Neural progenitor cell (in vitro differentiated cells): ENCODE results near the gene CTDP1.

ENCODE experiments used
- EZH2phosphoT487 ChIP-seq: fragments of 200-600 bp; sonication (generic); IDR thresholded peaks from 2 replicates; pipeline ENCODE4 v1.6.1; 2017; ENCODE audit warnings: antibody characterized with exemption
- TF ChIP-seq, protein P1 (sequence below): fragments of 200-600 bp; sonication (generic); IDR thresholded peaks from 2 replicates; pipeline ENCODE4 v1.5.1; 2017; ENCODE audit warnings: antibody characterized with exemption, mild to moderate bottlenecking

DNA sequence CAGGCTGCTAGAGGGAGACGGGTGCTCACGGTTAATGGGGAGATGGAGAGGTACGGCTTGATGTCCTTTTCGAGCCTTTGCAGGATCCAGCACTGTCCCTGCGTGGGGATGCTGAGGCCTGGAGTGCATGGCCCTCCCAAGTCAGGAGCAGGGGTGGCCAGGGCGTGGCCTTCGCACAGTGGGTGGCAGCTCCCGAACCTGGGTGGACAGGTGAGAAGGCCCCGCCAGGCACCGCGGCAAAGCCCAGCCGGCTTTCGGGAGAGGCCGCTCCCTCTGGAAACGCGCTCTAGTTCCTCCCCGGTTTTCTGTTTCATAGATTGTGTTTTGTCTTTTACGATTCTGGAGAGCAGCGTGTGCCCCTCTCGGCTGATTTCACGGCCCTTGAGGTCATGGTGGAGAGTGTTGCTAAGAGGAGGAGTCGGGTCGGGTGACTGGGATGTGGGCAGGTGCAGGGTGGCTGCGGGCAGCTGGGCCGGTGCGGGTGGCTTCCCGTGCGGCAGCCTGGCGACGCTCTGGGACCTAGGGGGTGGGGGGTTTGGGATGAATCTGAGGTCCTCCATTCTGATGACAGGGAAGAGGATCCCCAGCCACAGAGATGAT is 39.4 kb downstream of the CTDP1 start:
- TF ChIP-seq, protein P1, sequence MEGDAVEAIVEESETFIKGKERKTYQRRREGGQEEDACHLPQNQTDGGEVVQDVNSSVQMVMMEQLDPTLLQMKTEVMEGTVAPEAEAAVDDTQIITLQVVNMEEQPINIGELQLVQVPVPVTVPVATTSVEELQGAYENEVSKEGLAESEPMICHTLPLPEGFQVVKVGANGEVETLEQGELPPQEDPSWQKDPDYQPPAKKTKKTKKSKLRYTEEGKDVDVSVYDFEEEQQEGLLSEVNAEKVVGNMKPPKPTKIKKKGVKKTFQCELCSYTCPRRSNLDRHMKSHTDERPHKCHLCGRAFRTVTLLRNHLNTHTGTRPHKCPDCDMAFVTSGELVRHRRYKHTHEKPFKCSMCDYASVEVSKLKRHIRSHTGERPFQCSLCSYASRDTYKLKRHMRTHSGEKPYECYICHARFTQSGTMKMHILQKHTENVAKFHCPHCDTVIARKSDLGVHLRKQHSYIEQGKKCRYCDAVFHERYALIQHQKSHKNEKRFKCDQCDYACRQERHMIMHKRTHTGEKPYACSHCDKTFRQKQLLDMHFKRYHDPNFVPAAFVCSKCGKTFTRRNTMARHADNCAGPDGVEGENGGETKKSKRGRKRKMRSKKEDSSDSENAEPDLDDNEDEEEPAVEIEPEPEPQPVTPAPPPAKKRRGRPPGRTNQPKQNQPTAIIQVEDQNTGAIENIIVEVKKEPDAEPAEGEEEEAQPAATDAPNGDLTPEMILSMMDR = no peak
- TF ChIP-seq EZH2phosphoT487 = no peak
